DOHH2 (cell line): Measurements from ENCODE around the gene ACTG2.

Experiments
- EZH2phosphoT487 ChIP-seq: fragments of 200-600 bp; sonication (generic); IDR thresholded peaks from 2 replicates; pipeline ENCODE4 v1.6.1; 2017; ENCODE audit warnings: borderline replicate concordance, mild to moderate bottlenecking, antibody characterized with exemption, low read length, moderate library complexity, mixed read lengths
- TF ChIP-seq, protein P1 (sequence below): fragments of 200-600 bp; sonication (generic); IDR thresholded peaks from one replicate; pipeline ENCODE4 v1.5.1; 2014; ENCODE audit warnings: antibody characterized with exemption, mild to moderate bottlenecking, low read depth, low read length; ENCODE audit not compliant: poor library complexity, severe bottlenecking

DNA sequence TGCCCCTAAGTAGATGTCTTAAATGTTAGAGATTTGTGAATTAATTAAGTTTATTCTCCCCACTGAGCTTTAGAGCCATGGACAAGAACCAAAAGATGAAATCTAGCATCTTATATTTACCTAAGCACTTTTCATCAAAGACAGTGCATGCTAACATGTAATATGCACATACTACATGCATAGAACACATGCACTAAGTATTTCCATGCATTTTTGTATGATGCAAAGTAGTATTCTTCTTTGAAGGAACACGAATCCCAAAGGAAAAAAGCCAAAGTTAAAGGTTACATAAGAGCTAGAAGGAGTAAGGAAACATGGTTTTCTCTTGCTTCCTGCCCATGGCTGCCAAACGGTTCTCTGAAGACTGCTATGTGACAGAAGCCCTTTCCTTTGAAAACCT, 48.7 kb upstream of the ACTG2 start:
- TF ChIP-seq, protein P1, sequence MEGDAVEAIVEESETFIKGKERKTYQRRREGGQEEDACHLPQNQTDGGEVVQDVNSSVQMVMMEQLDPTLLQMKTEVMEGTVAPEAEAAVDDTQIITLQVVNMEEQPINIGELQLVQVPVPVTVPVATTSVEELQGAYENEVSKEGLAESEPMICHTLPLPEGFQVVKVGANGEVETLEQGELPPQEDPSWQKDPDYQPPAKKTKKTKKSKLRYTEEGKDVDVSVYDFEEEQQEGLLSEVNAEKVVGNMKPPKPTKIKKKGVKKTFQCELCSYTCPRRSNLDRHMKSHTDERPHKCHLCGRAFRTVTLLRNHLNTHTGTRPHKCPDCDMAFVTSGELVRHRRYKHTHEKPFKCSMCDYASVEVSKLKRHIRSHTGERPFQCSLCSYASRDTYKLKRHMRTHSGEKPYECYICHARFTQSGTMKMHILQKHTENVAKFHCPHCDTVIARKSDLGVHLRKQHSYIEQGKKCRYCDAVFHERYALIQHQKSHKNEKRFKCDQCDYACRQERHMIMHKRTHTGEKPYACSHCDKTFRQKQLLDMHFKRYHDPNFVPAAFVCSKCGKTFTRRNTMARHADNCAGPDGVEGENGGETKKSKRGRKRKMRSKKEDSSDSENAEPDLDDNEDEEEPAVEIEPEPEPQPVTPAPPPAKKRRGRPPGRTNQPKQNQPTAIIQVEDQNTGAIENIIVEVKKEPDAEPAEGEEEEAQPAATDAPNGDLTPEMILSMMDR, result no peak
- no peak for TF ChIP-seq EZH2phosphoT487
